HEK293 (cell line): ENCODE results near the gene NIT1.

Source experiments
- CTCF ChIA-PET: fragments of 350-600 bp; formaldehyde crosslinking; extraction: SDS; loops from one replicate; lab custom pipeline; 2021; ENCODE audit warnings: antibody characterized with exemption; lab: Yijun Ruan, JAX
- POLR2A ChIA-PET: fragments of 300-600 bp; formaldehyde crosslinking; extraction: SDS; loops from one replicate; lab custom pipeline; 2020; ENCODE audit warnings: antibody characterized with exemption, inconsistent platforms; lab: Yijun Ruan, JAX
- H3K27ac ChIP-seq: fragments of 200-500 bp; sonication (Bioruptor generic); 2 replicates; pipeline ENCODE4 v1.5.1; 2014; ENCODE audit warnings: low read depth, low read length, control low read depth, inconsistent platforms; ENCODE audit errors: extremely low read depth
- H3K36me3 ChIP-seq, 2 experiments: fragments of 200-500 bp in 1 of 2; sonication (Bioruptor generic) in 1 of 2; 1 replicate in 1 of 2; 2 replicates in 1 of 2; pipeline ENCODE4 v1.5.1; 2014 to 2017; ENCODE audit warnings: inconsistent platforms in 2 of 2, low read length in 2 of 2; ENCODE audit not compliant: control insufficient read depth in 2 of 2, insufficient read depth in 1 of 2
- H3K4me1 ChIP-seq: fragments of 200-500 bp; sonication (Bioruptor generic); 2 replicates; pipeline ENCODE4 v1.5.1; 2014; ENCODE audit warnings: mild to moderate bottlenecking, low read length, inconsistent platforms; ENCODE audit not compliant: control insufficient read depth, insufficient read depth
- H3K4me3 ChIP-seq: 2 replicates; pipeline ENCODE4 v1.5.1; 2011; ENCODE audit warnings: low read depth, mild to moderate bottlenecking, control low read depth, low read length, moderate library complexity
- H3K9me3 ChIP-seq: fragments of 200-500 bp; sonication (Bioruptor generic); 2 replicates; pipeline ENCODE4 v1.5.1; 2014; ENCODE audit warnings: low read depth, low read length, inconsistent platforms; ENCODE audit not compliant: control insufficient read depth, insufficient read depth
- AEBP2 ChIP-seq: fragments of 450-650 bp; formaldehyde crosslinking; IDR thresholded peaks from 2 replicates; pipeline ENCODE4 v1.5.1; 2016; ENCODE audit warnings: missing biosample characterization, missing genetic modification characterization, borderline replicate concordance
- GLI2 ChIP-seq: fragments of 450-650 bp; formaldehyde crosslinking; IDR thresholded peaks from 2 replicates; pipeline ENCODE4; 2017; ENCODE audit warnings: missing biosample characterization, missing genetic modification characterization, low read depth, borderline replicate concordance
- INSM2 ChIP-seq: fragments of 450-650 bp; formaldehyde crosslinking; IDR thresholded peaks from 2 replicates; pipeline ENCODE4 v1.5.1; 2016; ENCODE audit warnings: missing biosample characterization, missing genetic modification characterization
- KLF10 ChIP-seq: fragments of 450-650 bp; IDR thresholded peaks from 2 replicates; pipeline ENCODE4 v1.5.1; 2018; ENCODE audit warnings: missing biosample characterization, mild to moderate bottlenecking, missing genetic modification characterization
- KLF16 ChIP-seq: fragments of 450-650 bp; formaldehyde crosslinking; IDR thresholded peaks from 2 replicates; pipeline ENCODE4 v1.5.1; 2017; ENCODE audit warnings: missing biosample characterization, missing genetic modification characterization
- MEIS1 ChIP-seq: sonication (generic); formaldehyde crosslinking; IDR thresholded peaks from 2 replicates; pipeline ENCODE4 v1.8.1; 2022; ENCODE audit warnings: missing genetic modification reagents, mild to moderate bottlenecking, borderline replicate concordance
- SCRT1 ChIP-seq: fragments of 450-650 bp; formaldehyde crosslinking; IDR thresholded peaks from 2 replicates; pipeline ENCODE4 v1.5.1; 2016; ENCODE audit warnings: missing biosample characterization, missing genetic modification characterization, borderline replicate concordance
- SCRT2 ChIP-seq: fragments of 450-650 bp; formaldehyde crosslinking; IDR thresholded peaks from 2 replicates; pipeline ENCODE4 v1.5.1; 2016; ENCODE audit warnings: missing biosample characterization, missing genetic modification characterization
- ZIC2 ChIP-seq: fragments of 450-650 bp; formaldehyde crosslinking; IDR thresholded peaks from 2 replicates; pipeline ENCODE4 v1.5.1; 2016; ENCODE audit warnings: missing biosample characterization, missing genetic modification characterization
- ZNF112 ChIP-seq: fragments of 450-650 bp; formaldehyde crosslinking; IDR thresholded peaks from 2 replicates; pipeline ENCODE4 v1.5.0; 2017; ENCODE audit warnings: missing biosample characterization, missing genetic modification characterization
- ZNF148 ChIP-seq: fragments of 450-650 bp; formaldehyde crosslinking; IDR thresholded peaks from 2 replicates; pipeline ENCODE4 v1.5.0; 2017; ENCODE audit warnings: missing biosample characterization, missing genetic modification characterization, borderline replicate concordance
- ZNF169 ChIP-seq: fragments of 450-650 bp; formaldehyde crosslinking; IDR thresholded peaks from 2 replicates; pipeline ENCODE4 v1.5.1; 2016; ENCODE audit warnings: missing biosample characterization, missing genetic modification characterization
- ZNF174 ChIP-seq: fragments of 450-650 bp; formaldehyde crosslinking; IDR thresholded peaks from 2 replicates; pipeline ENCODE4 v1.5.0; 2017; ENCODE audit warnings: missing biosample characterization, mild to moderate bottlenecking, missing genetic modification characterization
- ZNF311 ChIP-seq: fragments of 450-650 bp; formaldehyde crosslinking; IDR thresholded peaks from 2 replicates; pipeline ENCODE4 v1.5.1; 2017; ENCODE audit warnings: missing biosample characterization, missing genetic modification characterization, borderline replicate concordance
- ZNF350 ChIP-seq: fragments of 450-650 bp; formaldehyde crosslinking; IDR thresholded peaks from 2 replicates; pipeline ENCODE4 v1.5.0; 2017; ENCODE audit warnings: missing biosample characterization, mild to moderate bottlenecking, missing genetic modification characterization
- ZNF580 ChIP-seq: fragments of 450-650 bp; formaldehyde crosslinking; IDR thresholded peaks from 2 replicates; pipeline ENCODE4 v1.5.1; 2016; ENCODE audit warnings: missing biosample characterization, missing genetic modification characterization
- ZNF626 ChIP-seq: fragments of 450-650 bp; sonication (Bioruptor Pico); formaldehyde crosslinking; IDR thresholded peaks from 2 replicates; pipeline ENCODE4 v1.5.1; 2018; ENCODE audit warnings: missing biosample characterization, missing genetic modification characterization, inconsistent platforms
- ZNF629 ChIP-seq: fragments of 450-650 bp; formaldehyde crosslinking; IDR thresholded peaks from 2 replicates; pipeline ENCODE4 v1.5.1; 2017; ENCODE audit warnings: missing biosample characterization, missing genetic modification characterization
- ZNF654 ChIP-seq: fragments of 450-650 bp; formaldehyde crosslinking; IDR thresholded peaks from 2 replicates; pipeline ENCODE4 v1.5.1; 2016; ENCODE audit warnings: low read depth, missing biosample characterization, missing genetic modification characterization
- ZNF830 ChIP-seq: fragments of 450-650 bp; IDR thresholded peaks from 2 replicates; pipeline ENCODE4 v1.5.0; 2018; ENCODE audit warnings: missing biosample characterization, missing genetic modification characterization, low read depth, mild to moderate bottlenecking, moderate library complexity
- ZSCAN23 ChIP-seq: fragments of 450-650 bp; formaldehyde crosslinking; IDR thresholded peaks from 2 replicates; pipeline ENCODE4 v1.5.1; 2016; ENCODE audit warnings: missing biosample characterization, missing genetic modification characterization

The NIT1 gene

GRCh38 chr1:161161652-161162051 lies 43.7 kb downstream of the NIT1 start:
- peak; percentile 85 for TF ChIP-seq SCRT1 (tag by site-specific recombination)
- no peak for TF ChIP-seq ZNF830 (tag by site-specific recombination)
- TF ChIP-seq SCRT2 (tag by site-specific recombination): peak; percentile 96
- no peaks in the 10 kb centered on the region for H3K9me3 ChIP-seq
- peaks cover 5 to 71% of the 10 kb centered on the region in 2 experiments; a peak in 2 of 3 replicates for H3K36me3 ChIP-seq
- CTCF ChIA-PET: interaction anchor here (1.6 kb wide), 1 partner anchor 31 kb away, joined by 5 read pairs; no protein-coding TSS in a partner anchor
- peaks cover 7% of the 10 kb centered on the region; the same call in 1 of the 2 replicates for H3K4me1 ChIP-seq
- POLR2A ChIA-PET: interaction anchor here (0.5 to 1.6 kb wide), 6 partner anchors 10 to 159 kb away, joined by 3 to 6 read pairs (median 4); partner anchors contain the start of genes B4GALT3 and TOMM40L
- H3K4me3 ChIP-seq: no peak overlapping the region
- no peak overlapping the region for H3K27ac ChIP-seq

- TF ChIP-seq ZNF169 (tag by site-specific recombination) (no peak), ZNF626 (tag by site-specific recombination) (no peak), ZNF311 (tag by site-specific recombination) (no peak), SCRT2 (tag by site-specific recombination) (no peak)
- ChIA-PET CTCF (interaction anchor here (1.0 to 1.6 kb wide), 2 partner anchors 19 to 31 kb away, joined by 3 to 5 read pairs; no protein-coding TSS in a partner anchor), POLR2A (interaction anchor here (0.5 to 1.6 kb wide), 7 partner anchors 9 to 158 kb away, joined by 3 to 5 read pairs (median 3); partner anchors contain the start of genes B4GALT3 and TOMM40L)
- H3K4me1 ChIP-seq: peaks cover 7% of the 10 kb centered on the region; the same call in 1 of the 2 replicates
- H3K36me3 ChIP-seq: peaks cover 5 to 67% of the 10 kb centered on the region in 2 experiments; a peak in 2 of 3 replicates
- no peaks in the 10 kb centered on the region for H3K9me3 ChIP-seq
- H3K27ac ChIP-seq: no peak overlapping the region
- H3K4me3 ChIP-seq: no peak overlapping the region
These were observed 44.1 kb downstream of the NIT1 start for GRCh38 chr1:161162052-161162451.

GRCh38 chr1:161162806-161163205 lies 44.9 kb downstream of the NIT1 start:
- H3K4me3 ChIP-seq: no peak overlapping the region
- peaks cover 7% of the 10 kb centered on the region; the same call in 1 of the 2 replicates for H3K4me1 ChIP-seq
- H3K9me3 ChIP-seq: no peaks in the 10 kb centered on the region
- TF ChIP-seq ZNF112: no peak
- TF ChIP-seq KLF16 (tag by site-specific recombination): no peak
- no peak for TF ChIP-seq ZSCAN23 (tag by site-specific recombination)
- no peak for TF ChIP-seq ZNF350 (tag by site-specific recombination)
- no peak for TF ChIP-seq MEIS1 (CRISPR knock-in tag)
- no peak for TF ChIP-seq ZNF629 (tag by site-specific recombination)
- no peak for TF ChIP-seq ZNF148
- no peak for TF ChIP-seq KLF10 (tag by site-specific recombination)
- TF ChIP-seq ZNF654 (tag by site-specific recombination): no peak
- no peak for TF ChIP-seq AEBP2
- TF ChIP-seq ZNF174: no peak
- TF ChIP-seq GLI2 (tag by site-specific recombination): no peak
- no peak for TF ChIP-seq INSM2 (tag by site-specific recombination)
- no peak for TF ChIP-seq ZIC2 (tag by site-specific recombination)
- TF ChIP-seq ZNF580: no peak
- H3K27ac ChIP-seq: no peak overlapping the region
- CTCF ChIA-PET: interaction anchor here (1.0 to 1.6 kb wide), 2 partner anchors 20 to 30 kb away, joined by 3 to 5 read pairs; no protein-coding TSS in a partner anchor
- POLR2A ChIA-PET: interaction anchor here (0.6 to 1.4 kb wide), 3 partner anchors 10 to 78 kb away, joined by 3 to 5 read pairs (median 4); partner anchors contain the start of gene B4GALT3
- peaks cover 0 to 60% of the 10 kb centered on the region in 2 experiments; a peak in 1 of 3 replicates for H3K36me3 ChIP-seq
